ENCODE data around the gene AP1G1.

DNA sequence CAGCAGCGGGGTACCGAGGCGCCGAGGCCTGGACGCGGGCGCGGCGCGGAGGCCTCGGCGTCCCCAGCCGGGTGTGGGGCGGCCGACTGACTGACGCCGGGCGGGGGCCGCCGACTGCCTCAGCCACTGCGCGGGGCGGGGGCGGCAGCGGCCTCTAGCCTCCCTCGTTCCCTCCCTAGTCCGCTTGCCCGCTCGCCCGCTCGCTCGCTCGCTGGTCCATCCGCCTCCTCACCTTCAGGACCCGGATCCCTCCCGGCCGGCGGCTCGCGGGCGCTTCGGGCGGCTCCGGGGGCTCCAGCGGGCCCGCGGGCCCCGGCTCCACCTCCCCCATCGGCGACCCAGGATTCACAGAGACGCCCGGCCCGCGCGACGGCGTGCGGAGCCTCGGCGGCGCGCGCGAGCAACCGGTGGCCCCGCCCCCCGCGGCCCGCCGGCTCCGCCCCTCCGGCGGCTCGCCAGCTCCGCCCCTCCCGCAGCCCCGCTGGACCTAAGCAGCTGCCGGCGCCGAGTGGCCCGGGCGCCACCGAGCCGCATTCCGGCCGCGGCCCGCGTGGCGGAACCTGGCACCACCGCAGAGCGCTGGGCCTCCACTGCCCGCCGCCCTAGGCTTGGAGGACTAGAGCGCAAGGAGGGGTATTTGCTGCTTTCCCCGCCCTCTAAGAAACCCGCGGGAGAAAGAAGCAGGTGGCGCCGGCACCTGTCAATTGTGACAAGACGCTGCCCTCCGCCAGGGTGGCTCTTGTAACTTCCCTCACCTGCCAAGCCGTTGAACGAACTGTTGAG is 84.9 kb downstream of the AP1G1 start:
- peak in 1 of 2 donors; percentile 39 for TF ChIP-seq POLR2A (IDR thresholded peaks at IDR 0.05)
- TF ChIP-seq, protein P1, sequence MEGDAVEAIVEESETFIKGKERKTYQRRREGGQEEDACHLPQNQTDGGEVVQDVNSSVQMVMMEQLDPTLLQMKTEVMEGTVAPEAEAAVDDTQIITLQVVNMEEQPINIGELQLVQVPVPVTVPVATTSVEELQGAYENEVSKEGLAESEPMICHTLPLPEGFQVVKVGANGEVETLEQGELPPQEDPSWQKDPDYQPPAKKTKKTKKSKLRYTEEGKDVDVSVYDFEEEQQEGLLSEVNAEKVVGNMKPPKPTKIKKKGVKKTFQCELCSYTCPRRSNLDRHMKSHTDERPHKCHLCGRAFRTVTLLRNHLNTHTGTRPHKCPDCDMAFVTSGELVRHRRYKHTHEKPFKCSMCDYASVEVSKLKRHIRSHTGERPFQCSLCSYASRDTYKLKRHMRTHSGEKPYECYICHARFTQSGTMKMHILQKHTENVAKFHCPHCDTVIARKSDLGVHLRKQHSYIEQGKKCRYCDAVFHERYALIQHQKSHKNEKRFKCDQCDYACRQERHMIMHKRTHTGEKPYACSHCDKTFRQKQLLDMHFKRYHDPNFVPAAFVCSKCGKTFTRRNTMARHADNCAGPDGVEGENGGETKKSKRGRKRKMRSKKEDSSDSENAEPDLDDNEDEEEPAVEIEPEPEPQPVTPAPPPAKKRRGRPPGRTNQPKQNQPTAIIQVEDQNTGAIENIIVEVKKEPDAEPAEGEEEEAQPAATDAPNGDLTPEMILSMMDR (IDR thresholded peaks at IDR 0.05), result no peak
- no peak for TF ChIP-seq POLR2AphosphoS5 (IDR thresholded peaks at IDR 0.05)
- no peak for TF ChIP-seq EP300 (IDR thresholded peaks at IDR 0.05)

Data from suprapubic skin (tissue), 4 donors.